ENCODE results near the gene ZNF524. TPM values are rescaled to one million over a fixed set of nuclear protein-coding genes. Genes with fewer than 3 reads are reported as not detected.

Gene ZNF524
- total and polyA plus RNA-seq, 10 of the 15 experiments (the other 5 are each of a cell fraction or from before 2014, with no cell fraction given), result 0.47 to 18.6 (median 12.4) TPM; not detected in 1

DNA sequence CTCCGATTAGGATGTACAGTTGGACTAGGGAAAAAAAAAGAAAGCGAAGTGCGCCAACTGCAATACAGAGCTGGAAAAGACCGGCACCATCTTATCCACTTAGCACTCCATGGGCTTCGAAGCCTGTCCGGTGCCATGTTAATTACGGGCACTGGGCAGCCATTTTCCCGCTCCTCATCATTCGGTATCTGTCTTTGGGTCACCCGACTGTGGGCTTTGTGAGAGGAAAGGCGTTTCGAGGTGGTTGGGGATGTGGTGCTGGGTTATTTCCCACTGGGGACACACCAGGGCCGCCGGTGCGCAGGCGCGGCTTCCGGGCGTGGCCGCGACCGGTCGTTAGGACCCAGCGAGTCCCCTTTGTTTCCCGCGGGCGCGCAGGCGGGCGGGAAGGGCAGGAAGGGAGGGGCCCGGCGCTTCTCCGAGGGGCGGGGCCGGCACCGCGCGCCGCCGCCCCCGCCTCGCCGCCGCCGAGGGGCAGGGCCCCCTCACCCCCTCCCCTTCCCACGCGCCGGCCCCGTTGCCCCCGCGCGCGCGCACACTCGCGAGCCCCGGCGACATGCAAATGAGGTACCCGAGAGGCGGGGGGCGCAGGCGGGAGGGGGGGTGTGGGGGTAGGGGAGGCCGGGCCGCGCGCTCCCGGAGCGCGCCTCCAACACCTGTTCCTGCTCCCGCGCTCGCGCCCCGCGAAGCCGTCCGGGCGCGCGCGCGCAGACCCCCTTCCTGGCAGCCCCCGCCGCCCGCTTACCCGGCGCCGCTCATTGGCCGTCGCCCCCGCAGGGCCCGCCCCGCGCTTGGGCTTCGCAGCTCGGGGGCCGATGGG lies at the start of gene ZNF524 (continued):
- TF ChIP-seq EP300 (IDR thresholded peaks at IDR 0.05; ENCODE audit: borderline replicate concordance in 1 of 2, control insufficient read depth in 1 of 2, low read depth in 2 of 2, low read length in 2 of 2), result no peak
- no peak for TF ChIP-seq NFYA (IDR thresholded peaks at IDR 0.05; ENCODE audit: borderline replicate concordance, low read depth, low read length)
- TF ChIP-seq, protein P1, sequence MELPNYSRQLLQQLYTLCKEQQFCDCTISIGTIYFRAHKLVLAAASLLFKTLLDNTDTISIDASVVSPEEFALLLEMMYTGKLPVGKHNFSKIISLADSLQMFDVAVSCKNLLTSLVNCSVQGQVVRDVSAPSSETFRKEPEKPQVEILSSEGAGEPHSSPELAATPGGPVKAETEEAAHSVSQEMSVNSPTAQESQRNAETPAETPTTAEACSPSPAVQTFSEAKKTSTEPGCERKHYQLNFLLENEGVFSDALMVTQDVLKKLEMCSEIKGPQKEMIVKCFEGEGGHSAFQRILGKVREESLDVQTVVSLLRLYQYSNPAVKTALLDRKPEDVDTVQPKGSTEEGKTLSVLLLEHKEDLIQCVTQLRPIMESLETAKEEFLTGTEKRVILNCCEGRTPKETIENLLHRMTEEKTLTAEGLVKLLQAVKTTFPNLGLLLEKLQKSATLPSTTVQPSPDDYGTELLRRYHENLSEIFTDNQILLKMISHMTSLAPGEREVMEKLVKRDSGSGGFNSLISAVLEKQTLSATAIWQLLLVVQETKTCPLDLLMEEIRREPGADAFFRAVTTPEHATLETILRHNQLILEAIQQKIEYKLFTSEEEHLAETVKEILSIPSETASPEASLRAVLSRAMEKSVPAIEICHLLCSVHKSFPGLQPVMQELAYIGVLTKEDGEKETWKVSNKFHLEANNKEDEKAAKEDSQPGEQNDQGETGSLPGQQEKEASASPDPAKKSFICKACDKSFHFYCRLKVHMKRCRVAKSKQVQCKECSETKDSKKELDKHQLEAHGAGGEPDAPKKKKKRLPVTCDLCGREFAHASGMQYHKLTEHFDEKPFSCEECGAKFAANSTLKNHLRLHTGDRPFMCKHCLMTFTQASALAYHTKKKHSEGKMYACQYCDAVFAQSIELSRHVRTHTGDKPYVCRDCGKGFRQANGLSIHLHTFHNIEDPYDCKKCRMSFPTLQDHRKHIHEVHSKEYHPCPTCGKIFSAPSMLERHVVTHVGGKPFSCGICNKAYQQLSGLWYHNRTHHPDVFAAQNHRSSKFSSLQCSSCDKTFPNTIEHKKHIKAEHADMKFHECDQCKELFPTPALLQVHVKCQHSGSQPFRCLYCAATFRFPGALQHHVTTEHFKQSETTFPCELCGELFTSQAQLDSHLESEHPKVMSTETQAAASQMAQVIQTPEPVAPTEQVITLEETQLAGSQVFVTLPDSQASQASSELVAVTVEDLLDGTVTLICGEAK (IDR thresholded peaks at IDR 0.05; ENCODE audit: borderline replicate concordance), result no peak
- peak; percentile 93; the same call in 1 of the 2 replicates for TF ChIP-seq STAT1 (conservative IDR thresholded peaks at IDR 0.05)
- 0 out of 2 replicates have a peak, but pooled peaks have one; percentile 50 for TF ChIP-seq RCOR1 (conservative IDR thresholded peaks at IDR 0.05; ENCODE audit: low read depth, low read length)
- TF ChIP-seq ZNF217 (IDR thresholded peaks at IDR 0.05), result no peak
- TF ChIP-seq CHD4 (IDR thresholded peaks at IDR 0.05), result no peak
- peak; percentile 45; the same call in 1 of the 2 replicates for TF ChIP-seq TCF12 (IDR thresholded peaks at IDR 0.05; ENCODE audit: low read depth, low read length)
- TF ChIP-seq, protein P2, sequence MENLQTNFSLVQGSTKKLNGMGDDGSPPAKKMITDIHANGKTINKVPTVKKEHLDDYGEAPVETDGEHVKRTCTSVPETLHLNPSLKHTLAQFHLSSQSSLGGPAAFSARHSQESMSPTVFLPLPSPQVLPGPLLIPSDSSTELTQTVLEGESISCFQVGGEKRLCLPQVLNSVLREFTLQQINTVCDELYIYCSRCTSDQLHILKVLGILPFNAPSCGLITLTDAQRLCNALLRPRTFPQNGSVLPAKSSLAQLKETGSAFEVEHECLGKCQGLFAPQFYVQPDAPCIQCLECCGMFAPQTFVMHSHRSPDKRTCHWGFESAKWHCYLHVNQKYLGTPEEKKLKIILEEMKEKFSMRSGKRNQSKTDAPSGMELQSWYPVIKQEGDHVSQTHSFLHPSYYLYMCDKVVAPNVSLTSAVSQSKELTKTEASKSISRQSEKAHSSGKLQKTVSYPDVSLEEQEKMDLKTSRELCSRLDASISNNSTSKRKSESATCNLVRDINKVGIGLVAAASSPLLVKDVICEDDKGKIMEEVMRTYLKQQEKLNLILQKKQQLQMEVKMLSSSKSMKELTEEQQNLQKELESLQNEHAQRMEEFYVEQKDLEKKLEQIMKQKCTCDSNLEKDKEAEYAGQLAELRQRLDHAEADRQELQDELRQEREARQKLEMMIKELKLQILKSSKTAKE (IDR thresholded peaks at IDR 0.05; ENCODE audit: low read depth, poor library complexity, severe bottlenecking), result no peak
- no peak for TF ChIP-seq PAX5 (IDR thresholded peaks at IDR 0.05; ENCODE audit: borderline replicate concordance, low read depth, low read length)
- TF ChIP-seq MYC (IDR thresholded peaks at IDR 0.05; ENCODE audit: insufficient read depth, insufficient read length, insufficient replicate concordance, low read length, severe bottlenecking), result peak; percentile 49
- TF ChIP-seq YY1 (IDR thresholded peaks at IDR 0.05; ENCODE audit: low read depth, low read length), result peak; percentile 93
- TF ChIP-seq, protein P3, sequence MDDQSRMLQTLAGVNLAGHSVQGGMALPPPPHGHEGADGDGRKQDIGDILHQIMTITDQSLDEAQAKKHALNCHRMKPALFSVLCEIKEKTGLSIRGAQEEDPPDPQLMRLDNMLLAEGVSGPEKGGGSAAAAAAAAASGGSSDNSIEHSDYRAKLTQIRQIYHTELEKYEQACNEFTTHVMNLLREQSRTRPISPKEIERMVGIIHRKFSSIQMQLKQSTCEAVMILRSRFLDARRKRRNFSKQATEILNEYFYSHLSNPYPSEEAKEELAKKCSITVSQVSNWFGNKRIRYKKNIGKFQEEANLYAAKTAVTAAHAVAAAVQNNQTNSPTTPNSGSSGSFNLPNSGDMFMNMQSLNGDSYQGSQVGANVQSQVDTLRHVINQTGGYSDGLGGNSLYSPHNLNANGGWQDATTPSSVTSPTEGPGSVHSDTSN (IDR thresholded peaks at IDR 0.05; ENCODE audit: insufficient replicate concordance, low read depth, low read length), result no peak
- no peak for TF ChIP-seq PRDM15 (CRISPR knock-in tag; IDR thresholded peaks at IDR 0.05)
- TF ChIP-seq STAT3 (IDR thresholded peaks at IDR 0.05; ENCODE audit: low read depth, low read length), result no peak
- peak; percentile 50 for TF ChIP-seq DPF2 (IDR thresholded peaks at IDR 0.05)
- no peak for TF ChIP-seq ETV6 (conservative IDR thresholded peaks at IDR 0.05 in 1 of 2, IDR thresholded peaks at IDR 0.05 in 1 of 2; ENCODE audit: borderline replicate concordance in 1 of 2, low read depth in 1 of 2)

All from GM12878 (cell line).